GM18873 (cell line): ENCODE measurements around the gene ACOXL.

Experiments
- ATAC-seq: cut with Tn5 transposase; IDR thresholded peaks from one replicate; pipeline ENCODE4 v1.9.1; 2021; ENCODE audit warnings: mild to moderate bottlenecking, moderate library complexity, moderate number of reproducible peaks; ENCODE audit not compliant: unreplicated experiment, low FRiP score

The ACOXL gene

GRCh38 chr2:110818767-110819481 lies 86.6 kb downstream of the ACOXL start:
- ATAC-seq: no peak

- no peak for ATAC-seq
These were observed 87.3 kb downstream of the ACOXL start for GRCh38 chr2:110819711-110820110.

- ATAC-seq: no peak
These were observed 87.8 kb downstream of the ACOXL start for GRCh38 chr2:110820128-110820527.

- ATAC-seq: no peak
These were observed 90.8 kb downstream of the ACOXL start for GRCh38 chr2:110823165-110823564.

GRCh38 chr2:110827511-110827910 lies 95.1 kb downstream of the ACOXL start:
- ATAC-seq: no peak

- no peak for ATAC-seq
These were observed 96.0 kb downstream of the ACOXL start for GRCh38 chr2:110828330-110828729.

- ATAC-seq: no peak
These were observed 97.2 kb downstream of the ACOXL start for GRCh38 chr2:110829413-110830146.

GRCh38 chr2:110832740-110833139 lies 100.4 kb downstream of the ACOXL start:
- no peak for ATAC-seq

GRCh38 chr2:110834134-110834827 lies 101.9 kb downstream of the ACOXL start:
- no peak for ATAC-seq

GRCh38 chr2:110836671-110837070 lies 104.3 kb downstream of the ACOXL start:
- no peak for ATAC-seq

- no peak for ATAC-seq
These were observed 105.4 kb downstream of the ACOXL start for GRCh38 chr2:110837446-110838409.

- no peak for ATAC-seq
These were observed 106.4 kb downstream of the ACOXL start for GRCh38 chr2:110838657-110839384.

- ATAC-seq: no peak
These were observed 108.1 kb downstream of the ACOXL start for GRCh38 chr2:110840508-110840907.

GRCh38 chr2:110842048-110842447 lies 109.7 kb downstream of the ACOXL start:
- no peak for ATAC-seq

GRCh38 chr2:110843496-110843895 lies 111.1 kb downstream of the ACOXL start:
- ATAC-seq: no peak

GRCh38 chr2:110843959-110844510 lies 111.7 kb downstream of the ACOXL start:
- no peak for ATAC-seq

GRCh38 chr2:110847651-110848050 lies 115.3 kb downstream of the ACOXL start:
- no peak for ATAC-seq

GRCh38 chr2:110848071-110848470 lies 115.7 kb downstream of the ACOXL start:
- ATAC-seq: no peak

GRCh38 chr2:110848519-110849030 lies 116.2 kb downstream of the ACOXL start:
- no peak for ATAC-seq
